Measurements from ENCODE around the gene MAPK1. TPM values are rescaled to one million over a fixed set of nuclear protein-coding genes. Genes with fewer than 3 reads are reported as not detected.
A peak's percentile ranks its signal among the peaks of the same experiment; 100 is the strongest.
"Not testable (repeated sequence)": the region's sequence is repeated elsewhere in the genome, so short reads cannot be mapped to it uniquely, and the experiment has no call there.

The MAPK1 gene
- total RNA-seq, 3 donors from 2014 or later: 126 to 131 (median 127) TPM

- no peak overlapping the region for H3K4me3 ChIP-seq
- ATAC-seq (no peak), DNase-seq (no peak)
- no peaks in the 10 kb centered on the region for H3K9me3 ChIP-seq
- H3K36me3 ChIP-seq (ENCODE audit: low read depth): no peaks in the 10 kb centered on the region
- TF ChIP-seq CTCF (IDR thresholded peaks at IDR 0.05): no peak
- H3K4me1 ChIP-seq (ENCODE audit: low read depth): no peaks in the 10 kb centered on the region
- intact Hi-C loops (cut with DNase I, micrococcal nuclease): no loop called here
Measured at GRCh38 chr22:21719024-21719423, 148.4 kb downstream of the MAPK1 start.

DNA sequence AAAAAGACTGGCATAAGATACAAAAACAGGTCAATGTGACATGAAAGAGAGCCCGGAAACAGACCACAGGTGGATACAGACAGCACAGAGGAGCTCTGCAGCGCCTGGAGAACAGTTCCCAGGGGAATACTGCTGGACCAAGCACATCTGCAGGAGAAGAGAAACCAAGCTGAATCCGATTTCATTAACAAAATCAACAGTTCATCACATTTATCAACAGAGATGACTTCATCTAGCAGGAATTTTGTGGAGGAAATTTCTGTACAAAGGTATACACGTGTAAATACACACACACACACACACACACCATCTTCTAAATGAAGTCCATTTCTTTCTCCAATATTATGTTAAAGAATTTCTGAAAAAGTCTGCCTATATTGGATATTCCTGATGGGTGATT lies 148.9 kb downstream of the MAPK1 start:
- Histone ChIP-seq H3K4me1 (ENCODE audit: low read depth) (no peaks in the 10 kb centered on the region), H3K36me3 (ENCODE audit: low read depth) (no peaks in the 10 kb centered on the region), H3K4me3 (no peak overlapping the region), H3K9me3 (no peaks in the 10 kb centered on the region)
- intact Hi-C loops (cut with DNase I, micrococcal nuclease): no loop called here
- TF ChIP-seq CTCF (IDR thresholded peaks at IDR 0.05): no peak
- ATAC-seq: no peak
- no peak for DNase-seq

- intact Hi-C loops (cut with DNase I, micrococcal nuclease): not testable (repeated sequence)
Measured at GRCh38 chr22:21716395-21717122, 150.9 kb downstream of the MAPK1 start.

DNA sequence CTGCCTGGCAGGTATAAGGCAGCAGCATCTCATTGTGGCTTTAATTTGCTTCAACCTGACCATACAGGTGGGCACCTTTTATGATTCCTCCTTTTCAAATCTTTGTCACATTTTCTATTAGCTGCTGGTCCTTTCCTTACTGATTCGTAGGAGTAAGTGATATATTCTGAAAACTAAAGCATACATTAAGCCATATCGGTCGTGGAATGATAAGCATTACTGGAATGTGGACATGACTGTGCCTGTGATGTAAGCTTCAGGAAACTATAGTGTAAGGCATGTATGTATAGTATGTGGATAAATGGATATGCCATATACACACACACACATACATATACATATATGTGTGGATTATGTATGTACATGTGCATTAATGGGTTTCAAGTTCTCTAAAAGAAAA lies 152.7 kb downstream of the MAPK1 start:
- ATAC-seq: no peak
- intact Hi-C loops (cut with DNase I, micrococcal nuclease): loop anchor here (5.0 kb wide), 2 partner anchors 228 to 238 kb away; partner anchors contain the start of gene PPM1F (in 1 of the 2)

More at GRCh38 chr22:21716395-21717122, 150.9 kb downstream of the MAPK1 start:
- H3K36me3 ChIP-seq (ENCODE audit: low read depth); H3K9me3 ChIP-seq; H3K4me1 ChIP-seq (ENCODE audit: low read depth); ATAC-seq; DNase-seq; H3K4me3 ChIP-seq: not testable (repeated sequence)

DNA sequence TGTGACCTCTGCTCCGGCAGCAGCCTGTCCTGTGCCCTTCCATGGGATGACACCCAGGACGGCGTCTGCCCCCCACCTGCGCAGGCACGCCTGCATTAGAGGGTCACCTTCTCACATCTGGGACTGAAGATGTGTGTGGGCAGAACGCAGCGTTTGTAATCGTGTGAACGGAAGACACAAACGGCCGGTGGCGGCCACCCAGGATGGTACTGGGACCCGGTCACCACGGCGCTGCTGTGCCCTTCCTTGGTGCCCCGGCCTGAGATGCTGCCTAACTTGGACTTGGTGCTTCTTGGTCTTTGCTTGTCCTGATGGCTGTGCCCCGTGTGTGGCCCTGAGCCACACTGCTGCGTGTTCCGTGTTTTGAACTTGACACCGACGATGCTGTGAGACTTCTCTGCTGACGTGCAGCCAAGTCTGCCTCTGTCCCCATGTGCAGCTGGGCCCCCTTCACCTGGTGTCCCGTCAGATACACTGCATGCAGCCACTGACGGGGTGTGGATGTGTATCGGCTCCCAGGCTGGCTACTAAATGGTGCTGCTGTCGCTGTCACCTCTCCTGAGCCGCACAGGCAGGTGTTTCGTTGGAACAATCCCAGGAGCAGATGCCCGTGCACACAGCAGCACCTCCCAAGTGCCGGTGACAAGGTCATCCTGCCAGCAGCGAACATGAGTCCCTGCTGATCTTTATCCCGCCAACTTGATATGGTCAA lies 153.2 kb downstream of the MAPK1 start:
- Histone ChIP-seq H3K9me3 (no peaks in the 10 kb centered on the region), H3K4me3 (no peak overlapping the region), H3K36me3 (ENCODE audit: low read depth) (no peaks in the 10 kb centered on the region), H3K4me1 (ENCODE audit: low read depth) (no peaks in the 10 kb centered on the region)
- no peak for TF ChIP-seq CTCF (IDR thresholded peaks at IDR 0.05)
- peak; percentile 27 for ATAC-seq
- no peak for DNase-seq
- intact Hi-C loops (cut with DNase I, micrococcal nuclease): loop anchor here (5.0 kb wide), 2 partner anchors 228 to 238 kb away; partner anchors contain the start of gene PPM1F (in 1 of the 2)

More for the DNA sequence above, 152.7 kb downstream of the MAPK1 start:
- Histone ChIP-seq H3K36me3 (ENCODE audit: low read depth) (no peaks in the 10 kb centered on the region), H3K9me3 (no peaks in the 10 kb centered on the region), H3K4me3 (no peak overlapping the region), H3K4me1 (ENCODE audit: low read depth) (no peaks in the 10 kb centered on the region)
- no peak for TF ChIP-seq CTCF (IDR thresholded peaks at IDR 0.05)
- no peak for DNase-seq
